A549 (cell line): Measurements from ENCODE around the gene SLC1A2.

ENCODE experiments used
- BHLHE40 ChIP-seq: IDR thresholded peaks from 2 replicates; pipeline ENCODE4 v1.6.1; 2012; ENCODE audit warnings: low read depth, low read length, inconsistent platforms
- CEBPB ChIP-seq, 2 experiments: fragments of >200 bp in 1 of 2; sonication (Bioruptor Twin) in 1 of 2; formaldehyde crosslinking in 1 of 2; IDR thresholded peaks; 2 replicates each; pipeline ENCODE4 v1.6.1; 2012 to 2016
- ESRRA ChIP-seq: fragments of 150-350 bp; IDR thresholded peaks from 2 replicates; pipeline ENCODE4 v1.6.1; 2014; ENCODE audit warnings: mild to moderate bottlenecking, low read length, borderline replicate concordance
- MAX ChIP-seq: IDR thresholded peaks from 2 replicates; pipeline ENCODE4 v1.6.1; 2012
- MAZ ChIP-seq: fragments of 150-350 bp; IDR thresholded peaks from 2 replicates; pipeline ENCODE4 v1.6.1; 2014; ENCODE audit warnings: antibody characterized with exemption, low read depth, low read length, borderline replicate concordance
- POLR2A ChIP-seq: IDR thresholded peaks from 2 replicates; pipeline ENCODE4 v1.6.1; 2012; ENCODE audit warnings: mild to moderate bottlenecking, low read length
- SMC3 ChIP-seq: fragments of >200 bp; sonication (Bioruptor Twin); formaldehyde crosslinking; IDR thresholded peaks from 3 replicates; pipeline ENCODE4 v1.6.1; 2018; ENCODE audit warnings: inconsistent platforms
- TF ChIP-seq, protein P1 (sequence below): fragments of >200 bp; sonication (Bioruptor Twin); formaldehyde crosslinking; IDR thresholded peaks from 3 replicates; pipeline ENCODE4 v1.5.1; 2016
- TF ChIP-seq, protein P2 (sequence below): fragments of 200-600 bp; sonication (generic); IDR thresholded peaks from 2 replicates; pipeline ENCODE4 v1.6.1; 2016; ENCODE audit warnings: antibody characterized with exemption, mild to moderate bottlenecking, moderate library complexity

DNA sequence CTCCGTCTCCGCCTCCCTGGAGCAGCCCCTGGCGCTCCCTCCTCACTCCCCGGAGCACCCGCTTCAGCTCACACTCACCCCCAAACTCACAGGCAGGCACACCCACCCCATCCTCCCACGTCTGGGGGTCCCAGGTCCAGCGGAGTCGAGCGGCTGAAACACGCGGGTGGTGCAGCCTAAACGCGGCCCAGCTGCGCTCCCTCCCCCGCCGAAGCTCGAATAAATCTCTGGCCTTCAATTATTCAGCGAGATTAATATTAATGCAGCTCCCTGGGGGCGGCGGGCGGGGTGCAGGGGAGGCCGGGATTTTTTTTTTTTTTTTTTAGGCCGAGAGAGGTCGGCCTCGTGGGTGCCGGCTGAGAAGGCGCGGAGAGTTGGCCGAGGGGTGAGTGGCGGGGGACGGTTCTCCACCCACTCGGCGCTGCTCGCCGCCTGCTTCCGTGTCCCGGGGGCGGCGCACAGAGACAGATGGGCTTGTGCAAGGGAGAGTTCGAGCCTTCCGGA is 524 bp upstream of the SLC1A2 start:
- no peak for TF ChIP-seq CEBPB (IDR thresholded peaks at IDR 0.05)
- no peak for TF ChIP-seq MAZ
- TF ChIP-seq, protein P1, sequence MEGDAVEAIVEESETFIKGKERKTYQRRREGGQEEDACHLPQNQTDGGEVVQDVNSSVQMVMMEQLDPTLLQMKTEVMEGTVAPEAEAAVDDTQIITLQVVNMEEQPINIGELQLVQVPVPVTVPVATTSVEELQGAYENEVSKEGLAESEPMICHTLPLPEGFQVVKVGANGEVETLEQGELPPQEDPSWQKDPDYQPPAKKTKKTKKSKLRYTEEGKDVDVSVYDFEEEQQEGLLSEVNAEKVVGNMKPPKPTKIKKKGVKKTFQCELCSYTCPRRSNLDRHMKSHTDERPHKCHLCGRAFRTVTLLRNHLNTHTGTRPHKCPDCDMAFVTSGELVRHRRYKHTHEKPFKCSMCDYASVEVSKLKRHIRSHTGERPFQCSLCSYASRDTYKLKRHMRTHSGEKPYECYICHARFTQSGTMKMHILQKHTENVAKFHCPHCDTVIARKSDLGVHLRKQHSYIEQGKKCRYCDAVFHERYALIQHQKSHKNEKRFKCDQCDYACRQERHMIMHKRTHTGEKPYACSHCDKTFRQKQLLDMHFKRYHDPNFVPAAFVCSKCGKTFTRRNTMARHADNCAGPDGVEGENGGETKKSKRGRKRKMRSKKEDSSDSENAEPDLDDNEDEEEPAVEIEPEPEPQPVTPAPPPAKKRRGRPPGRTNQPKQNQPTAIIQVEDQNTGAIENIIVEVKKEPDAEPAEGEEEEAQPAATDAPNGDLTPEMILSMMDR: no peak
- TF ChIP-seq MAX: no peak
- TF ChIP-seq POLR2A: no peak
- no peak for TF ChIP-seq BHLHE40
- TF ChIP-seq, protein P2, sequence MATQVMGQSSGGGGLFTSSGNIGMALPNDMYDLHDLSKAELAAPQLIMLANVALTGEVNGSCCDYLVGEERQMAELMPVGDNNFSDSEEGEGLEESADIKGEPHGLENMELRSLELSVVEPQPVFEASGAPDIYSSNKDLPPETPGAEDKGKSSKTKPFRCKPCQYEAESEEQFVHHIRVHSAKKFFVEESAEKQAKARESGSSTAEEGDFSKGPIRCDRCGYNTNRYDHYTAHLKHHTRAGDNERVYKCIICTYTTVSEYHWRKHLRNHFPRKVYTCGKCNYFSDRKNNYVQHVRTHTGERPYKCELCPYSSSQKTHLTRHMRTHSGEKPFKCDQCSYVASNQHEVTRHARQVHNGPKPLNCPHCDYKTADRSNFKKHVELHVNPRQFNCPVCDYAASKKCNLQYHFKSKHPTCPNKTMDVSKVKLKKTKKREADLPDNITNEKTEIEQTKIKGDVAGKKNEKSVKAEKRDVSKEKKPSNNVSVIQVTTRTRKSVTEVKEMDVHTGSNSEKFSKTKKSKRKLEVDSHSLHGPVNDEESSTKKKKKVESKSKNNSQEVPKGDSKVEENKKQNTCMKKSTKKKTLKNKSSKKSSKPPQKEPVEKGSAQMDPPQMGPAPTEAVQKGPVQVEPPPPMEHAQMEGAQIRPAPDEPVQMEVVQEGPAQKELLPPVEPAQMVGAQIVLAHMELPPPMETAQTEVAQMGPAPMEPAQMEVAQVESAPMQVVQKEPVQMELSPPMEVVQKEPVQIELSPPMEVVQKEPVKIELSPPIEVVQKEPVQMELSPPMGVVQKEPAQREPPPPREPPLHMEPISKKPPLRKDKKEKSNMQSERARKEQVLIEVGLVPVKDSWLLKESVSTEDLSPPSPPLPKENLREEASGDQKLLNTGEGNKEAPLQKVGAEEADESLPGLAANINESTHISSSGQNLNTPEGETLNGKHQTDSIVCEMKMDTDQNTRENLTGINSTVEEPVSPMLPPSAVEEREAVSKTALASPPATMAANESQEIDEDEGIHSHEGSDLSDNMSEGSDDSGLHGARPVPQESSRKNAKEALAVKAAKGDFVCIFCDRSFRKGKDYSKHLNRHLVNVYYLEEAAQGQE: no peak
- TF ChIP-seq ESRRA: no peak
- no peak for TF ChIP-seq SMC3
